Ovary (tissue), 3 donors: ENCODE data around the gene MST1.

ENCODE experiments used
- EP300 ChIP-seq: sonication (generic); formaldehyde crosslinking; IDR thresholded peaks from one replicate; pipeline ENCODE4 v1.6.1; 2017; ENCODE audit warnings: antibody characterized with exemption
- POLR2A ChIP-seq: fragments of 450-650 bp; IDR thresholded peaks from one replicate; pipeline ENCODE4 v1.6.1; 2017; ENCODE audit warnings: antibody characterized with exemption, mild to moderate bottlenecking, moderate library complexity
- TF ChIP-seq, protein P1 (sequence below), 3 donors: fragments of 450-650 bp in 2 of 3; fragments of 200-600 bp in 1 of 3; IDR thresholded peaks; one replicate each; pipeline versions ENCODE4 v1.5.1 to v1.8.0; 2016 to 2022; ENCODE audit warnings: antibody characterized with exemption in 3 of 3, mild to moderate bottlenecking in 1 of 3
- donor health status: DM: no; HTN: no; CAD: no.

DNA sequence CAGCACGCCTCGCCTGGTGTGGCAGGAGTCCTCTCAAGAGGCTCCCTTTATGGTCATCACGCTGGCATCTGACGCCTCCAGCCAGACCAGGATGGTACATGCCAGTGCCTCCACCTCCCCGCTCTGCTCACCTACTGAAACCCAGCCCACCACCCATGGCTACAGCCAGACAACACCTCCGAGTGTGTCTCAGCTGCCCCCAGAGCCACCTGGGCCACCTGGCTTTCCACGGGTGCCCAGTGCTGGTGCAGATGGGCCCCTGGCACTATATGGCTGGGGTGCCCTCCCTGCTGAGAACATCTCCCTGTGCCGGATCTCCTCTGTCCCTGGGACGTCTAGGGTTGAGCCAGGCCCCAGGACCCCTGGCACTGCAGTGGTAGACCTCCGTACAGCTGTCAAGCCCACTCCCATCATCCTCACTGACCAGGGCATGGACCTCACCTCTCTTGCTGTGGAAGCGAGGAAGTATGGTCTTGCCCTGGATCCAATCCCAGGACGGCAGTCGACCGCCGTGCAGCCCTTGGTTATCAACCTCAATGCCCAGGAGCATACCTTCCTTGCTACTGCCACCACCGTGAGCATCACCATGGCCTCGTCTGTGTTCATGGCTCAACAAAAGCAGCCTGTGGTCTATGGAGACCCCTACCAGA lies 35.0 kb downstream of the MST1 start:
- TF ChIP-seq, protein P1, sequence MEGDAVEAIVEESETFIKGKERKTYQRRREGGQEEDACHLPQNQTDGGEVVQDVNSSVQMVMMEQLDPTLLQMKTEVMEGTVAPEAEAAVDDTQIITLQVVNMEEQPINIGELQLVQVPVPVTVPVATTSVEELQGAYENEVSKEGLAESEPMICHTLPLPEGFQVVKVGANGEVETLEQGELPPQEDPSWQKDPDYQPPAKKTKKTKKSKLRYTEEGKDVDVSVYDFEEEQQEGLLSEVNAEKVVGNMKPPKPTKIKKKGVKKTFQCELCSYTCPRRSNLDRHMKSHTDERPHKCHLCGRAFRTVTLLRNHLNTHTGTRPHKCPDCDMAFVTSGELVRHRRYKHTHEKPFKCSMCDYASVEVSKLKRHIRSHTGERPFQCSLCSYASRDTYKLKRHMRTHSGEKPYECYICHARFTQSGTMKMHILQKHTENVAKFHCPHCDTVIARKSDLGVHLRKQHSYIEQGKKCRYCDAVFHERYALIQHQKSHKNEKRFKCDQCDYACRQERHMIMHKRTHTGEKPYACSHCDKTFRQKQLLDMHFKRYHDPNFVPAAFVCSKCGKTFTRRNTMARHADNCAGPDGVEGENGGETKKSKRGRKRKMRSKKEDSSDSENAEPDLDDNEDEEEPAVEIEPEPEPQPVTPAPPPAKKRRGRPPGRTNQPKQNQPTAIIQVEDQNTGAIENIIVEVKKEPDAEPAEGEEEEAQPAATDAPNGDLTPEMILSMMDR (IDR thresholded peaks at IDR 0.05), result no peak
- TF ChIP-seq POLR2A, result no peak
- TF ChIP-seq EP300, result no peak
